ENCODE results near the gene DHRSX. TPM values are rescaled to one million over a fixed set of nuclear protein-coding genes. Genes with fewer than 3 reads are reported as not detected.

DHRSX gene
- total and polyA plus RNA-seq, 7 donors, result 5.6 to 19.3 (median 9.6) TPM

- ATAC-seq (no peak), DNase-seq (no peak)
- H3K27me3 ChIP-seq (ENCODE audit: insufficient read depth in 3 of 3, low read length in 2 of 3), result no peaks in the 10 kb centered on the region
- no peak overlapping the region for H3K27ac ChIP-seq
- intact Hi-C loops (cut with DNase I), result no loop called here
- no peak overlapping the region for H3K4me3 ChIP-seq
- H3K36me3 ChIP-seq (ENCODE audit: insufficient read depth in 1 of 2, low read depth in 1 of 2), result no peaks in the 10 kb centered on the region
- 75 to 98% (median 91%) methylated on average over 5 of the region's 5 CpGs for WGBS, 3 donors
- H3K9me3 ChIP-seq, result no peaks in the 10 kb centered on the region
- TF ChIP-seq CTCF (IDR thresholded peaks at IDR 0.05), result no peak
- H3K4me1 ChIP-seq, result peaks cover 3% of the 10 kb centered on the region
Measured at GRCh38 chrX:2348211-2348610, 152.6 kb downstream of the DHRSX start.

GRCh38 chrX:2346158-2346557, 154.6 kb downstream of the DHRSX start:
- intact Hi-C loops (cut with DNase I), result no loop called here
- Histone ChIP-seq H3K4me3 (no peak overlapping the region), H3K9me3 (no peaks in the 10 kb centered on the region), H3K27ac (no peak overlapping the region), H3K27me3 (ENCODE audit: insufficient read depth in 3 of 3, low read length in 2 of 3) (no peaks in the 10 kb centered on the region), H3K4me1 (no peaks in the 10 kb centered on the region), H3K36me3 (ENCODE audit: insufficient read depth in 1 of 2, low read depth in 1 of 2) (no peaks in the 10 kb centered on the region)
- DNase-seq (no peak), ATAC-seq (no peak)
- no peak for TF ChIP-seq CTCF (IDR thresholded peaks at IDR 0.05)
- WGBS, 3 donors, result 79 to 88% (median 80%) methylated on average over 7 of the region's 7 CpGs

- no peak overlapping the region for H3K27ac ChIP-seq
- 87 to 98% (median 97%) methylated on average over 4 of the region's 4 CpGs for WGBS, 3 donors
- intact Hi-C loops (cut with DNase I), result no loop called here
- no peak overlapping the region for H3K4me3 ChIP-seq
- no peak for DNase-seq
- H3K27me3 ChIP-seq (ENCODE audit: insufficient read depth in 3 of 3, low read length in 2 of 3), result no peaks in the 10 kb centered on the region
- no peaks in the 10 kb centered on the region for H3K9me3 ChIP-seq
- H3K4me1 ChIP-seq, result no peaks in the 10 kb centered on the region
- no peak for ATAC-seq
- no peak for TF ChIP-seq CTCF (IDR thresholded peaks at IDR 0.05)
- no peaks in the 10 kb centered on the region for H3K36me3 ChIP-seq (ENCODE audit: insufficient read depth in 1 of 2, low read depth in 1 of 2)
Measured at GRCh38 chrX:2345562-2345961, 155.2 kb downstream of the DHRSX start.

GRCh38 chrX:2343413-2343812, 157.4 kb downstream of the DHRSX start:
- no peak for ATAC-seq
- H3K27ac ChIP-seq, result no peak overlapping the region

More at GRCh38 chrX:2343413-2343812, 157.4 kb downstream of the DHRSX start:
- TF ChIP-seq CTCF (IDR thresholded peaks at IDR 0.05), result no peak
- Histone ChIP-seq H3K4me3 (no peak overlapping the region), H3K4me1 (no peaks in the 10 kb centered on the region), H3K27me3 (ENCODE audit: insufficient read depth in 3 of 3, low read length in 2 of 3) (no peaks in the 10 kb centered on the region), H3K9me3 (no peaks in the 10 kb centered on the region), H3K36me3 (ENCODE audit: insufficient read depth in 1 of 2, low read depth in 1 of 2) (no peaks in the 10 kb centered on the region)
- DNase-seq, result no peak
- intact Hi-C loops (cut with DNase I), result no loop called here
- 97 to 100% (median 98%) methylated on average over 4 of the region's 4 CpGs for WGBS, 3 donors

All from psoas muscle (tissue), 8 donors.